GM23338 (cell line): ENCODE data around the gene GFAP. TPM values are rescaled to one million over a fixed set of nuclear protein-coding genes. Genes with fewer than 3 reads are reported as not detected.

Experiments
- ATAC-seq: fragments of 200-7000 bp; cut with Tn5 transposase; 3 replicates; pipeline ENCODE4 v1.9.1; 2020
- DNase-seq: peaks from one replicate; pipeline ENCODE4 v3.0.0-alpha.2; 2015; ENCODE audit warnings: low spot score
- H2AFZ ChIP-seq: fragments of 200-600 bp; sonication (generic); 2 replicates; pipeline ENCODE4 v1.8.0; 2016; ENCODE audit warnings: antibody characterized with exemption, mild to moderate bottlenecking, moderate library complexity
- H3F3A ChIP-seq: fragments of 200-600 bp; sonication (generic); replicated peaks from 2 replicates; pipeline ENCODE4 v1.8.0; 2017; ENCODE audit warnings: antibody characterized with exemption, mixed run types, low read depth
- H3K27ac ChIP-seq: fragments of 200-600 bp; sonication (generic); 2 replicates; pipeline ENCODE4 v1.6.1; 2016; ENCODE audit warnings: low read depth
- H3K27me3 ChIP-seq: fragments of 200-600 bp; sonication (generic); 2 replicates; pipeline ENCODE4 v1.8.0; 2016; ENCODE audit warnings: mild to moderate bottlenecking, mixed run types, moderate library complexity; ENCODE audit not compliant: insufficient read depth
- H3K36me3 ChIP-seq: fragments of 200-600 bp; sonication (generic); 2 replicates; pipeline ENCODE4 v1.8.0; 2016; ENCODE audit warnings: mild to moderate bottlenecking; ENCODE audit not compliant: insufficient read depth
- H3K4me1 ChIP-seq: fragments of 200-600 bp; sonication (generic); 2 replicates; pipeline ENCODE4 v1.8.0; 2016; ENCODE audit warnings: mild to moderate bottlenecking, moderate library complexity; ENCODE audit not compliant: insufficient read depth
- H3K4me2 ChIP-seq: fragments of 200-600 bp; sonication (generic); 2 replicates; pipeline ENCODE4 v1.7.1; 2017; ENCODE audit warnings: mixed run types
- H3K4me3 ChIP-seq: fragments of 200-600 bp; sonication (generic); 2 replicates; pipeline ENCODE4 v1.6.1; 2016; ENCODE audit warnings: mixed run types
- H3K79me2 ChIP-seq: fragments of 200-600 bp; sonication (generic); replicated peaks from 2 replicates; pipeline ENCODE4 v1.8.0; 2017; ENCODE audit warnings: mild to moderate bottlenecking; ENCODE audit not compliant: insufficient read depth
- H3K9me2 ChIP-seq: fragments of 200-600 bp; sonication (generic); 2 replicates; pipeline ENCODE4 v1.8.0; 2017; ENCODE audit not compliant: insufficient read depth
- H4K20me1 ChIP-seq: fragments of 200-600 bp; sonication (generic); replicated peaks from 2 replicates; pipeline ENCODE4 v1.8.0; 2017; ENCODE audit warnings: mild to moderate bottlenecking; ENCODE audit not compliant: insufficient read depth
- H3K27ac Mint-ChIP-seq: 2 replicates; pipeline ENCODE4 v1.8.0; 2020; ENCODE audit warnings: inconsistent platforms, mild to moderate bottlenecking, moderate library complexity, mixed read lengths
- H3K27me3 Mint-ChIP-seq: 3 replicates; pipeline ENCODE4 v1.8.0; 2022; ENCODE audit warnings: low read depth, mild to moderate bottlenecking, moderate library complexity, mixed read lengths, inconsistent platforms; ENCODE audit not compliant: insufficient read depth, poor library complexity
- H3K36me3 Mint-ChIP-seq: 3 replicates; pipeline ENCODE4 v1.8.0; 2021; ENCODE audit warnings: low read depth, mild to moderate bottlenecking, inconsistent platforms, moderate library complexity, mixed read lengths
- H3K4me1 Mint-ChIP-seq: 3 replicates; pipeline ENCODE4 v1.8.0; 2020; ENCODE audit warnings: mild to moderate bottlenecking, inconsistent platforms, mixed read lengths
- H3K4me3 Mint-ChIP-seq: 3 replicates; pipeline ENCODE4 v1.8.0; 2021; ENCODE audit warnings: moderate library complexity, mild to moderate bottlenecking, inconsistent platforms, mixed read lengths
- H3K9me3 Mint-ChIP-seq: 3 replicates; pipeline ENCODE4 v1.8.0; 2020; ENCODE audit warnings: moderate library complexity, mild to moderate bottlenecking, inconsistent platforms, mixed read lengths
- CREB1 ChIP-seq: fragments of 250-450 bp; sonication (Bioruptor Pico); IDR thresholded peaks from 2 replicates; pipeline ENCODE4 v1.5.0; 2020; ENCODE audit warnings: low read depth, mild to moderate bottlenecking, moderate library complexity
- EZH2 ChIP-seq: fragments of 200-600 bp; sonication (generic); IDR thresholded peaks from one replicate; pipeline ENCODE4 v1.8.0; 2017; ENCODE audit warnings: antibody characterized with exemption, mild to moderate bottlenecking, low read depth; ENCODE audit not compliant: unreplicated experiment
- EZH2phosphoT487 ChIP-seq: fragments of 200-600 bp; sonication (generic); IDR thresholded peaks from one replicate; pipeline ENCODE4 v1.8.1; 2018; ENCODE audit warnings: antibody characterized with exemption; ENCODE audit not compliant: unreplicated experiment
- POLR2AphosphoS5 ChIP-seq: IDR thresholded peaks from 2 replicates; pipeline ENCODE4 v1.6.1; 2016; ENCODE audit warnings: antibody characterized with exemption, low read depth
- REST ChIP-seq: IDR thresholded peaks from one replicate; pipeline ENCODE4 v1.6.1; 2018; ENCODE audit warnings: antibody characterized with exemption; ENCODE audit not compliant: unreplicated experiment
- STAT1 ChIP-seq: IDR thresholded peaks from one replicate; pipeline ENCODE4 v1.6.1; 2016; ENCODE audit warnings: antibody characterized with exemption; ENCODE audit not compliant: unreplicated experiment
- ZNF114 ChIP-seq: fragments of 250-450 bp; sonication (Bioruptor Pico); IDR thresholded peaks from 2 replicates; pipeline ENCODE4 v1.5.0; 2020; ENCODE audit warnings: mild to moderate bottlenecking, moderate library complexity
- ZNF331 ChIP-seq: fragments of 250-450 bp; sonication (Bioruptor Pico); IDR thresholded peaks from 2 replicates; pipeline ENCODE4 v1.5.0; 2020; ENCODE audit warnings: low read depth, mild to moderate bottlenecking, moderate library complexity
- ZNF462 ChIP-seq: fragments of 250-450 bp; sonication (Bioruptor Pico); IDR thresholded peaks from 2 replicates; pipeline ENCODE4 v1.5.0; 2020; ENCODE audit warnings: mild to moderate bottlenecking, moderate library complexity
- polyA plus RNA-seq: library from polyadenylated mRNA; unstranded; fragments of >200 nt; fragmentation: Nextera tagmentation; extraction: Ambion mirVana; gene quantifications from 2 replicates; pipeline ENCODE4 v1.2.1, GENCODE V29; 2016
- total RNA-seq: library from RNA; depleted of rRNA; stranded (reverse); fragments of >200 nt; shearing (Covaris generic); gene quantifications from 2 replicates; pipeline ENCODE4 v1.2.3, GENCODE V29; 2014

The GFAP gene
- total and polyA plus RNA-seq, 2 experiments from 2014 or later = 0.15 to 5.1 TPM

DNA sequence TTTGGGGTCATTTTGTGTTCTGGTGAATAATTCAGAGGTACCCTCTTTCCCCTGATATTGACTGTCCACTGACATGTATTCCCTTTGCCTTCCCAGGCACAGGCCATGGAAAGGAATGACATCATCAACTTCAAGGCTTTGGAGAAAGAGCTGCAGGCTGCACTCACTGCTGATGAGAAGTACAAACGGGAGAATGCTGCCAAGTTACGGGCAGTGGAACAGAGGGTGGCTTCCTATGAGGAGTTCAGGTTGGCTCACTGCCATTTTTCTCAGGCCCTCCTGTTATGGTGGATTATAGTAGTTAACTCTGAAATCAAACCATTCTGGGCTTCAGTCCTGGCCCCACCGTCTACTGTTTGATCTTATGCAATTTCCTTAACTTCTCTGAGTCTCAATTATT, 14.4 kb downstream of the GFAP start:
- Histone ChIP-seq H2AFZ (no peak overlapping the region), H3K4me2 (no peak overlapping the region), H3F3A (no peaks in the 10 kb centered on the region; the same call in 1 of the 2 replicates), H3K4me1 (peaks cover 14% of the 10 kb centered on the region; the same call in 1 of the 2 replicates), H4K20me1 (peaks cover 3% of the 10 kb centered on the region; the same call in 1 of the 2 replicates), H3K27me3 (no peaks in the 10 kb centered on the region), H3K27ac (no peak overlapping the region), H3K9me2 (no peaks in the 10 kb centered on the region), H3K79me2 (peaks cover 32% of the 10 kb centered on the region), H3K4me3 (no peak overlapping the region), H3K36me3 (no peaks in the 10 kb centered on the region; the same call in 1 of the 2 replicates)
- TF ChIP-seq EZH2 = no peak
- TF ChIP-seq EZH2phosphoT487 = no peak
- TF ChIP-seq STAT1 = no peak
- TF ChIP-seq ZNF331 (CRISPR knock-in tag) = no peak
- no peak for TF ChIP-seq CREB1 (CRISPR knock-in tag)
- TF ChIP-seq REST = no peak
- no peak for TF ChIP-seq POLR2AphosphoS5
- TF ChIP-seq ZNF462 (CRISPR knock-in tag) = no peak
- TF ChIP-seq ZNF114 (CRISPR knock-in tag) = no peak
- H3K36me3 Mint-ChIP-seq = peaks cover 3% of the 10 kb centered on the region; the same call in 1 of the 3 replicates
- no peak for ATAC-seq
- H3K4me1 Mint-ChIP-seq = peaks cover 12% of the 10 kb centered on the region
- H3K9me3 Mint-ChIP-seq = no peaks in the 10 kb centered on the region
- peaks cover 16% of the 10 kb centered on the region for H3K27me3 Mint-ChIP-seq
- no peak overlapping the region for H3K4me3 Mint-ChIP-seq
- no peak overlapping the region for H3K27ac Mint-ChIP-seq
- no peak for DNase-seq
